Measurements from ENCODE around the gene KCNA10. TPM values are rescaled to one million over a fixed set of nuclear protein-coding genes. Genes with fewer than 3 reads are reported as not detected.

Gene KCNA10
- total and polyA plus RNA-seq, 4 donors, result not detected

GRCh38 chr1:110472546-110472945 is 46.4 kb downstream of the KCNA10 start:
- peaks cover 0 to 2% (median 0%) of the 10 kb centered on the region in 4 donors for H3K9me3 ChIP-seq (ENCODE audit: control insufficient read depth in 4 of 4, insufficient read depth in 3 of 4, low read length in 3 of 4)
- 81 to 85% methylated on average over 10 of the region's 10 CpGs for WGBS, 2 donors
- H3K27me3 ChIP-seq (ENCODE audit: control insufficient read depth in 3 of 3, insufficient read depth in 3 of 3, low read length in 2 of 3), result peaks cover 0 to 2% (median 0%) of the 10 kb centered on the region in 3 donors
- TF ChIP-seq, protein P1, sequence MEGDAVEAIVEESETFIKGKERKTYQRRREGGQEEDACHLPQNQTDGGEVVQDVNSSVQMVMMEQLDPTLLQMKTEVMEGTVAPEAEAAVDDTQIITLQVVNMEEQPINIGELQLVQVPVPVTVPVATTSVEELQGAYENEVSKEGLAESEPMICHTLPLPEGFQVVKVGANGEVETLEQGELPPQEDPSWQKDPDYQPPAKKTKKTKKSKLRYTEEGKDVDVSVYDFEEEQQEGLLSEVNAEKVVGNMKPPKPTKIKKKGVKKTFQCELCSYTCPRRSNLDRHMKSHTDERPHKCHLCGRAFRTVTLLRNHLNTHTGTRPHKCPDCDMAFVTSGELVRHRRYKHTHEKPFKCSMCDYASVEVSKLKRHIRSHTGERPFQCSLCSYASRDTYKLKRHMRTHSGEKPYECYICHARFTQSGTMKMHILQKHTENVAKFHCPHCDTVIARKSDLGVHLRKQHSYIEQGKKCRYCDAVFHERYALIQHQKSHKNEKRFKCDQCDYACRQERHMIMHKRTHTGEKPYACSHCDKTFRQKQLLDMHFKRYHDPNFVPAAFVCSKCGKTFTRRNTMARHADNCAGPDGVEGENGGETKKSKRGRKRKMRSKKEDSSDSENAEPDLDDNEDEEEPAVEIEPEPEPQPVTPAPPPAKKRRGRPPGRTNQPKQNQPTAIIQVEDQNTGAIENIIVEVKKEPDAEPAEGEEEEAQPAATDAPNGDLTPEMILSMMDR (IDR thresholded peaks at IDR 0.05; ENCODE audit: control extremely low read depth, extremely low read depth), result no peak
- ATAC-seq (ENCODE audit: insufficient read depth, low FRiP score), result no peak
- H3K36me3 ChIP-seq (ENCODE audit: control insufficient read depth in 4 of 4, insufficient read depth in 4 of 4, low read length in 4 of 4), result no peaks in the 10 kb centered on the region
- no peak overlapping the region for H3K9ac ChIP-seq (ENCODE audit: insufficient read depth in 1 of 2, low read length in 2 of 2)
- no peak overlapping the region for H3K4me3 ChIP-seq
- DNase-seq, result no peak
- no peak overlapping the region for H3K27ac ChIP-seq (ENCODE audit: low read depth in 1 of 2, low read length in 1 of 2)
- H3K4me1 ChIP-seq (ENCODE audit: control insufficient read depth in 5 of 5, insufficient read depth in 5 of 5, low read length in 5 of 5), result peaks cover 0 to 7% (median 0%) of the 10 kb centered on the region in 5 donors

GRCh38 chr1:110471131-110471530 is 47.8 kb downstream of the KCNA10 start:
- TF ChIP-seq, protein P1 (IDR thresholded peaks at IDR 0.05; ENCODE audit: control extremely low read depth, extremely low read depth), result no peak
- H3K36me3 ChIP-seq (ENCODE audit: control insufficient read depth in 4 of 4, insufficient read depth in 4 of 4, low read length in 4 of 4), result no peaks in the 10 kb centered on the region

More at GRCh38 chr1:110471131-110471530, 47.8 kb downstream of the KCNA10 start:
- H3K27me3 ChIP-seq (ENCODE audit: control insufficient read depth in 3 of 3, insufficient read depth in 3 of 3, low read length in 2 of 3), result peaks cover 0 to 2% (median 0%) of the 10 kb centered on the region in 3 donors
- 70 to 72% methylated on average over 3 of the region's 3 CpGs for WGBS, 2 donors
- peaks cover 0 to 2% (median 0%) of the 10 kb centered on the region in 4 donors for H3K9me3 ChIP-seq (ENCODE audit: control insufficient read depth in 4 of 4, insufficient read depth in 3 of 4, low read length in 3 of 4)
- DNase-seq (no peak), ATAC-seq (ENCODE audit: insufficient read depth, low FRiP score) (no peak)
- no peak overlapping the region for H3K27ac ChIP-seq (ENCODE audit: low read depth in 1 of 2, low read length in 1 of 2)
- no peak overlapping the region for H3K4me3 ChIP-seq
- H3K4me1 ChIP-seq (ENCODE audit: control insufficient read depth in 5 of 5, insufficient read depth in 5 of 5, low read length in 5 of 5), result no peaks in the 10 kb centered on the region
- H3K9ac ChIP-seq (ENCODE audit: insufficient read depth in 1 of 2, low read length in 2 of 2), result no peak overlapping the region

Other genes with a start within 250 kb of the KCNA10 start
- gene RBM15, start 179.8 kb downstream of the KCNA10 start, total RNA-seq, result 10 to 100 TPM; 25.5 to 55.4 TPM
- 1 to 10 TPM; 3.6 to 4.8 TPM for gene RBM15, start 179.8 kb downstream of the KCNA10 start, polyA plus RNA-seq
- 10 to 100 TPM in 1 of 2 donors, 1 to 10 TPM in 1; 6.8 to 12.0 TPM for gene SLC16A4, start 128.1 kb downstream of the KCNA10 start, total RNA-seq
- 1 to 10 TPM; 4.6 to 8.5 TPM for gene SLC16A4, start 128.1 kb downstream of the KCNA10 start, polyA plus RNA-seq
- 100 to 1,000 TPM in 1 of 2 donors, 10 to 100 TPM in 1; 45.6 to 115 TPM for gene LAMTOR5, start 111.5 kb downstream of the KCNA10 start, total RNA-seq
- gene LAMTOR5, start 111.5 kb downstream of the KCNA10 start, polyA plus RNA-seq, result 100 to 1,000 TPM; 369 to 427 TPM
- gene PROK1, start 68.0 kb downstream of the KCNA10 start, total RNA-seq, result not detected
- gene PROK1, start 68.0 kb downstream of the KCNA10 start, polyA plus RNA-seq, result under 1 TPM; 0.05 to 0.22 TPM
- under 1 TPM; 0.25 to 0.68 TPM for gene KCNA2, start 87.2 kb upstream of the KCNA10 start, total RNA-seq
- under 1 TPM; 0.02 to 0.06 TPM for gene KCNA2, start 87.2 kb upstream of the KCNA10 start, polyA plus RNA-seq
- 10 to 100 TPM in 1 of 2 donors, 1 to 10 TPM in 1; 5.4 to 10.2 TPM for gene KCNA3, start 155.8 kb upstream of the KCNA10 start, total RNA-seq
- gene KCNA3, start 155.8 kb upstream of the KCNA10 start, polyA plus RNA-seq, result 1 to 10 TPM in 1 of 2 donors, under 1 TPM in 1; 0.75 to 2.5 TPM